Neural progenitor cell (in vitro differentiated cells): Measurements from ENCODE around the gene OPCML. TPM values are rescaled to one million over a fixed set of nuclear protein-coding genes. Genes with fewer than 3 reads are reported as not detected.

Source experiments
- DNase-seq: peaks from one replicate; pipeline ENCODE4 v3.0.0-alpha.2; 2016; ENCODE audit warnings: low spot score
- H2AFZ ChIP-seq: fragments of 200-600 bp; sonication (generic); replicated peaks from 2 replicates; pipeline ENCODE4 v1.6.1; 2016; ENCODE audit warnings: antibody characterized with exemption
- H3F3A ChIP-seq: fragments of 200-600 bp; sonication (generic); 2 replicates; pipeline ENCODE4 v1.6.1; 2016; ENCODE audit warnings: antibody characterized with exemption, low read depth
- H3K27ac ChIP-seq: fragments of 200-600 bp; sonication (generic); 2 replicates; pipeline ENCODE4 v1.5.1; 2016; ENCODE audit warnings: mild to moderate bottlenecking
- H3K27me3 ChIP-seq: fragments of 200-600 bp; sonication (generic); 2 replicates; pipeline ENCODE4 v1.6.1; 2016; ENCODE audit warnings: mild to moderate bottlenecking, moderate library complexity
- H3K36me3 ChIP-seq: fragments of 200-600 bp; sonication (generic); 2 replicates; pipeline ENCODE4 v1.5.1; 2016
- H3K4me1 ChIP-seq: fragments of 200-600 bp; sonication (generic); 2 replicates; pipeline ENCODE4 v1.6.1; 2016; ENCODE audit warnings: mixed run types
- H3K4me2 ChIP-seq: fragments of 200-600 bp; sonication (generic); 2 replicates; pipeline ENCODE4 v1.6.1; 2016
- H3K4me3 ChIP-seq: fragments of 200-600 bp; sonication (generic); 2 replicates; pipeline ENCODE4 v1.5.1; 2016
- H3K79me2 ChIP-seq: fragments of 200-600 bp; sonication (generic); 2 replicates; pipeline ENCODE4 v1.6.1; 2016; ENCODE audit warnings: low read depth
- H3K9ac ChIP-seq: fragments of 200-600 bp; sonication (generic); 2 replicates; pipeline ENCODE4 v1.6.1; 2016
- H3K9me3 ChIP-seq: fragments of 200-600 bp; sonication (generic); 2 replicates; pipeline ENCODE4 v1.5.1; 2016; ENCODE audit warnings: low read depth
- H4K20me1 ChIP-seq: fragments of 200-600 bp; sonication (generic); 2 replicates; pipeline ENCODE4 v1.6.1; 2016; ENCODE audit warnings: low read depth
- H3K27ac Mint-ChIP-seq: 3 replicates; pipeline ENCODE4 v1.8.0; 2021; ENCODE audit warnings: mixed read lengths
- H3K27me3 Mint-ChIP-seq: 2 replicates; pipeline ENCODE4 v1.8.0; 2022; ENCODE audit warnings: low read depth, mild to moderate bottlenecking, inconsistent platforms, moderate library complexity, mixed read lengths; ENCODE audit not compliant: insufficient read depth
- H3K36me3 Mint-ChIP-seq: 3 replicates; pipeline ENCODE4 v1.8.0; 2021; ENCODE audit warnings: mixed read lengths
- H3K4me1 Mint-ChIP-seq: 3 replicates; pipeline ENCODE4 v1.8.0; 2021; ENCODE audit warnings: mixed read lengths
- H3K4me3 Mint-ChIP-seq: 3 replicates; pipeline ENCODE4 v1.8.0; 2021; ENCODE audit warnings: mild to moderate bottlenecking, moderate library complexity, mixed read lengths
- H3K9me3 Mint-ChIP-seq: 3 replicates; pipeline ENCODE4 v1.8.0; 2020; ENCODE audit warnings: mixed read lengths
- EZH2 ChIP-seq: fragments of 200-600 bp; sonication (generic); IDR thresholded peaks from 2 replicates; pipeline ENCODE4 v1.6.1; 2017; ENCODE audit warnings: antibody characterized with exemption, mild to moderate bottlenecking, moderate library complexity
- EZH2phosphoT487 ChIP-seq: fragments of 200-600 bp; sonication (generic); IDR thresholded peaks from 2 replicates; pipeline ENCODE4 v1.6.1; 2017; ENCODE audit warnings: antibody characterized with exemption
- total RNA-seq: library from RNA; depleted of rRNA; stranded (reverse); fragments of >200 nt; gene quantifications from 2 replicates; pipeline ENCODE4 v1.2.3, GENCODE V29; 2015; ENCODE audit warnings: low replicate concordance
- TF ChIP-seq, protein P1 (sequence below): fragments of 200-600 bp; sonication (generic); IDR thresholded peaks from 2 replicates; pipeline ENCODE4 v1.5.1; 2017; ENCODE audit warnings: antibody characterized with exemption, mild to moderate bottlenecking

The OPCML gene
- total RNA-seq, 1 donor from 2014 or later, result 0.02 TPM

DNA sequence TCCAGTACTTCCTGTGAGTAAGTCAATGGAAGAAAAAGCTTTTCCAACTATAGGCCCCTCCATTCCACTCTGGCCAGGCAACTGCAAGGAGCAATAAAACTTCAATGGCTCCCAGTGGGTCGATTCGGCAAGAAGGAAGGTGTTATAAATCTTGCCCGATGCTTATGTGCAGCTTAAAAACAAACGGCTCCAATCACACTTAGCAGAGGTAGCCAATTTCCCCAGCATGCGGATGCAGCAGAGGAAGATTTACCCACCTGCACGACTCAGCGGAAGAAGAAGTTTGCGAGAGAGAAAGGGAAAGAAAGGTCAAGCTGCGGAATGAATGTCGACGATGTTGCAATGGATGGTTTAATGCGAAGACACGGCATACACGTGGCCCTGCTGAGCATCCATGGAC lies 141.5 kb downstream of the OPCML start:
- no peak overlapping the region for H2AFZ ChIP-seq
- no peaks in the 10 kb centered on the region for H3K36me3 ChIP-seq
- DNase-seq, result no peak
- TF ChIP-seq EZH2, result no peak
- TF ChIP-seq, protein P1, sequence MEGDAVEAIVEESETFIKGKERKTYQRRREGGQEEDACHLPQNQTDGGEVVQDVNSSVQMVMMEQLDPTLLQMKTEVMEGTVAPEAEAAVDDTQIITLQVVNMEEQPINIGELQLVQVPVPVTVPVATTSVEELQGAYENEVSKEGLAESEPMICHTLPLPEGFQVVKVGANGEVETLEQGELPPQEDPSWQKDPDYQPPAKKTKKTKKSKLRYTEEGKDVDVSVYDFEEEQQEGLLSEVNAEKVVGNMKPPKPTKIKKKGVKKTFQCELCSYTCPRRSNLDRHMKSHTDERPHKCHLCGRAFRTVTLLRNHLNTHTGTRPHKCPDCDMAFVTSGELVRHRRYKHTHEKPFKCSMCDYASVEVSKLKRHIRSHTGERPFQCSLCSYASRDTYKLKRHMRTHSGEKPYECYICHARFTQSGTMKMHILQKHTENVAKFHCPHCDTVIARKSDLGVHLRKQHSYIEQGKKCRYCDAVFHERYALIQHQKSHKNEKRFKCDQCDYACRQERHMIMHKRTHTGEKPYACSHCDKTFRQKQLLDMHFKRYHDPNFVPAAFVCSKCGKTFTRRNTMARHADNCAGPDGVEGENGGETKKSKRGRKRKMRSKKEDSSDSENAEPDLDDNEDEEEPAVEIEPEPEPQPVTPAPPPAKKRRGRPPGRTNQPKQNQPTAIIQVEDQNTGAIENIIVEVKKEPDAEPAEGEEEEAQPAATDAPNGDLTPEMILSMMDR, result no peak
- no peak for TF ChIP-seq EZH2phosphoT487
- no peaks in the 10 kb centered on the region for H3K36me3 Mint-ChIP-seq
- no peaks in the 10 kb centered on the region for H3K27me3 Mint-ChIP-seq
- H3K4me3 Mint-ChIP-seq, result no peak overlapping the region
- no peaks in the 10 kb centered on the region for H3K9me3 Mint-ChIP-seq
- no peaks in the 10 kb centered on the region for H3K27me3 ChIP-seq
- peaks cover 1% of the 10 kb centered on the region for H3K4me1 Mint-ChIP-seq
- no peaks in the 10 kb centered on the region for H4K20me1 ChIP-seq
- no peak overlapping the region for H3K4me2 ChIP-seq
- no peaks in the 10 kb centered on the region for H3K79me2 ChIP-seq
- no peaks in the 10 kb centered on the region for H3K9me3 ChIP-seq
- no peak overlapping the region for H3K27ac ChIP-seq
- no peak overlapping the region for H3K27ac Mint-ChIP-seq
- H3K4me3 ChIP-seq, result no peak overlapping the region
- H3F3A ChIP-seq, result no peaks in the 10 kb centered on the region
- H3K4me1 ChIP-seq, result peaks cover 9% of the 10 kb centered on the region
- no peak overlapping the region for H3K9ac ChIP-seq

DNA sequence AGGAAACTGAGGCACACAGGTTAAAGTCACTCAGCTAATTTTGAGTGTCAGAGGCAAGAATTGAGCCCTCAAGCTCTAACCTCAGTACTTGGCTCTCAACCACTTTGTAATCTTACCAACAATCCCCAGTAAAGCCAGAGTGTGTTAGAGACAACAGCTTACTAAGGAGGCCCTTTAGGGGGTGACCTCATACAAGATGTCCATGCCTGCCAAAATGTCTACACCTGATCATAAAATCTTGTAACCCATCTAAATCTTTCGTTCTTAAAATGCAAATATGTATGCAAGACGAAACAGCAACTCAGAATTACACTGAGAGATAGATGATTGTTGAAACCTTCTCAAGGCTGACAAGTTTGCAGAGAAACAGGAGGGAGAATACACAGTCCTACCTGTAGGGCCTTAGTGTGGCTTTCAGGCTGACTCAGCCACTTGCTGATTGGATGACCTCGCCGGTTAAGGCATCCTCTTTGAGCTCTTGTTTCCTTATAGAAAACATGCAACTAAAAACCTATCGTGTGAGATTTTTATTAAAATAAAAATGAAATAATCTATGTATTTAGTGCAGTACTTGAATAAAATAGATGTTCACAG lies 143.2 kb downstream of the OPCML start:
- H4K20me1 ChIP-seq, result no peaks in the 10 kb centered on the region
- no peaks in the 10 kb centered on the region for H3F3A ChIP-seq
- Mint-ChIP-seq H3K4me1 (peaks cover 3% of the 10 kb centered on the region), H3K36me3 (no peaks in the 10 kb centered on the region), H3K4me3 (no peak overlapping the region), H3K9me3 (no peaks in the 10 kb centered on the region), H3K27me3 (no peaks in the 10 kb centered on the region), H3K27ac (no peak overlapping the region)
- H3K79me2 ChIP-seq, result no peaks in the 10 kb centered on the region
- H3K4me1 ChIP-seq, result peaks cover 14% of the 10 kb centered on the region
- DNase-seq, result no peak
- H3K27me3 ChIP-seq, result no peaks in the 10 kb centered on the region
- no peak overlapping the region for H3K4me3 ChIP-seq
- no peak overlapping the region for H3K27ac ChIP-seq
- H3K36me3 ChIP-seq, result no peaks in the 10 kb centered on the region
- no peak overlapping the region for H3K9ac ChIP-seq
- H3K4me2 ChIP-seq, result no peak overlapping the region
- TF ChIP-seq EZH2, result no peak
- TF ChIP-seq EZH2phosphoT487, result no peak
- TF ChIP-seq, protein P1, result no peak
- no peaks in the 10 kb centered on the region for H3K9me3 ChIP-seq
- H2AFZ ChIP-seq, result no peak overlapping the region

DNA sequence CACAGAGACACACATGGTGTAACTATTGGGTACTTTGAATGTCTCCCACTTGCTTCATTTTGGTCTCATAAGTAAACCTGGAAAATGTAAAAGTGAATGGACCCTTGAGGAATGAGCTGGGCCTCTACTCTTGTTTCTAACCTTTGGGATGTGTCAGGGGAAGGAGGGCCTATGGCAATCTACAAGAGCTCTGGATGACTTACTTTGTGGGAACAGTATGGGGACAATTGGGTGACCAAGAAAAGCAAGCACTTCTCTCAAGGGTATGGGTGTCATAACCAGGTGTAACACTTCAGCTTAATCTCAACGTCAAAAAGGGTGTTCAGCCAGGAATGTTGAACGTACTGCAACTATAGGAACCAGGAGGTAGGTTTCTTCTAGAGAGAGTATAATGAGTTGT lies 144.0 kb downstream of the OPCML start:
- Mint-ChIP-seq H3K4me1 (peaks cover 3% of the 10 kb centered on the region), H3K36me3 (no peaks in the 10 kb centered on the region), H3K27me3 (no peaks in the 10 kb centered on the region), H3K4me3 (no peak overlapping the region), H3K27ac (no peak overlapping the region), H3K9me3 (no peaks in the 10 kb centered on the region)
- no peak overlapping the region for H3K27ac ChIP-seq
- H3K4me3 ChIP-seq, result no peak overlapping the region
- H3K9ac ChIP-seq, result no peak overlapping the region
- H3F3A ChIP-seq, result no peaks in the 10 kb centered on the region
- H3K4me1 ChIP-seq, result peaks cover 14% of the 10 kb centered on the region
- DNase-seq, result no peak
- H4K20me1 ChIP-seq, result no peaks in the 10 kb centered on the region
- H3K79me2 ChIP-seq, result no peaks in the 10 kb centered on the region
- no peaks in the 10 kb centered on the region for H3K9me3 ChIP-seq
- no peaks in the 10 kb centered on the region for H3K36me3 ChIP-seq
- no peaks in the 10 kb centered on the region for H3K27me3 ChIP-seq
- H3K4me2 ChIP-seq, result no peak overlapping the region
- H2AFZ ChIP-seq, result no peak overlapping the region
- TF ChIP-seq EZH2, result no peak
- TF ChIP-seq, protein P1, result no peak
- TF ChIP-seq EZH2phosphoT487, result no peak
